ENCODE measurements around the gene OSM. TPM values are rescaled to one million over a fixed set of nuclear protein-coding genes. Genes with fewer than 3 reads are reported as not detected.

OSM gene
- total and polyA plus RNA-seq, 2 donors (not counting 3 experiments of a cell fraction or from before 2014, with no cell fraction given) = not detected

GRCh38 chr22:30308518-30309230 lies 42.0 kb upstream of the OSM start:
- no peaks in the 10 kb centered on the region for H3K36me3 ChIP-seq (ENCODE audit: control insufficient read depth in 2 of 2, extremely low read depth in 1 of 2, insufficient read depth in 2 of 2, low read length in 2 of 2)
- no peaks in the 10 kb centered on the region for H4K20me1 ChIP-seq (replicated peaks; ENCODE audit: control insufficient read depth, extremely low read depth, insufficient read depth, low read length)
- dilution Hi-C loops (cut with MboI; ENCODE audit: extremely low pct_ligation_motif_present, low sequenced_read_pairs) = no loop called here
- H3K9me3 ChIP-seq (replicated peaks; ENCODE audit: control insufficient read depth, insufficient read depth, low read length) = no peaks in the 10 kb centered on the region
- no TSS peak for BruUV-seq (replicated peaks)
- no peak overlapping the region for H2AFZ ChIP-seq (ENCODE audit: low read depth, low read length)
- no peak for FAIRE-seq
- no peak overlapping the region for H3K4me2 ChIP-seq (ENCODE audit: insufficient read depth, low read length)
- H3K9ac ChIP-seq (replicated peaks; ENCODE audit: extremely low read depth, insufficient read depth, low read length) = no peak overlapping the region
- H3K4me3 ChIP-seq (replicated peaks in 1 of 3; ENCODE audit: insufficient read depth in 1 of 3, low read depth in 1 of 3, low read length in 3 of 3) = no peak overlapping the region
- intact Hi-C loops (cut with micrococcal nuclease) = no loop called here
- no peak overlapping the region for H3K27ac ChIP-seq (ENCODE audit: insufficient read depth, low read depth, low read length)
- ChIA-PET CTCF (no interaction called here), POLR2A (no interaction called here)
- TF ChIP-seq POLR2AphosphoS5 (IDR thresholded peaks at IDR 0.05; ENCODE audit: insufficient read depth, low read depth, low read length) (no peak), GATA2 (IDR thresholded peaks at IDR 0.05; ENCODE audit: insufficient read depth, insufficient read length, low read depth, low read length) (no peak), MAX (IDR thresholded peaks at IDR 0.05; ENCODE audit: insufficient read depth, insufficient read length) (no peak), JUN (IDR thresholded peaks at IDR 0.05; ENCODE audit: borderline replicate concordance, insufficient read depth, insufficient read length, low read depth) (no peak), EZH2 (IDR thresholded peaks at IDR 0.05; ENCODE audit: borderline replicate concordance, low read depth, low read length, severe bottlenecking) (no peak), MYC (IDR thresholded peaks at IDR 0.05; ENCODE audit: low read depth, low read length) (no peak), FOS (IDR thresholded peaks at IDR 0.05; ENCODE audit: borderline replicate concordance, insufficient read depth, low read length) (no peak), CTCF (IDR thresholded peaks at IDR 0.05; ENCODE audit: extremely low read depth in 1 of 2, insufficient read depth in 1 of 2, low read depth in 1 of 2, low read length in 2 of 2) (no peak), POLR2A (IDR thresholded peaks at IDR 0.05; ENCODE audit: low read depth, low read length) (no peak)
- H3K79me2 ChIP-seq (ENCODE audit: control insufficient read depth, insufficient read depth, low read length) = no peaks in the 10 kb centered on the region
- H3K4me1 ChIP-seq (ENCODE audit: control insufficient read depth, extremely low read depth, insufficient read depth, low read length) = peaks cover 23% of the 10 kb centered on the region
- no peak for DNase-seq (ENCODE audit: low read depth, low spot score)
- no peaks in the 10 kb centered on the region for H3K9me1 ChIP-seq (replicated peaks; ENCODE audit: control insufficient read depth, extremely low read depth, insufficient read depth, low read length)
- H3K27me3 ChIP-seq (ENCODE audit: control insufficient read depth in 2 of 2, insufficient read depth in 2 of 2, low read length in 2 of 2) = no peaks in the 10 kb centered on the region

All from endothelial cell of umbilical vein (primary cell).